Right cardiac atrium (tissue), 5 donors: ENCODE data around the gene ZNF132. TPM values are rescaled to one million over a fixed set of nuclear protein-coding genes. Genes with fewer than 3 reads are reported as not detected.
"Not testable (repeated sequence)": the region's sequence is repeated elsewhere in the genome, so short reads cannot be mapped to it uniquely, and the experiment has no call there.

ENCODE experiments used
- ATAC-seq, 2 donors: fragments of 200-7000 bp; cut with Tn5 transposase; one replicate each; pipeline versions ENCODE4 v1.8.0 to v1.9.1; 2020; ENCODE audit warnings: moderate library complexity in 2 of 2, mild to moderate bottlenecking in 1 of 2
- DNase-seq, 3 donors: peaks; one replicate each; pipeline ENCODE4 v3.0.0-alpha.2; 2020
- H3K27ac ChIP-seq: one replicate; pipeline ENCODE4 v1.5.1; 2013; ENCODE audit warnings: mild to moderate bottlenecking, low read length, control low read depth, moderate library complexity
- H3K27me3 ChIP-seq: one replicate; pipeline ENCODE4 v1.6.1; 2013; ENCODE audit not compliant: control insufficient read depth, insufficient read depth
- H3K4me1 ChIP-seq: one replicate; pipeline ENCODE4 v1.6.1; 2013; ENCODE audit warnings: low read length; ENCODE audit not compliant: control insufficient read depth, insufficient read depth
- H3K4me3 ChIP-seq: one replicate; pipeline ENCODE4 v1.5.1; 2013; ENCODE audit warnings: low read length, control low read depth
- H3K9me3 ChIP-seq: one replicate; pipeline ENCODE4 v1.6.1; 2013; ENCODE audit warnings: low read length; ENCODE audit not compliant: control insufficient read depth
- WGBS: extraction: QIAGEN DNeasy Blood & Tissue Kit; methylation state at CpG from one replicate; pipeline ENCODE4 v1.1.7; 2013; 5-methylcytosine and 5-hydroxymethylcytosine counted together
- intact Hi-C, 4 donors: fragments of 100-400 bp; cut with DNase I; formaldehyde crosslinking; loops; one replicate each; pipeline versions ENCODE4 v1.11.0 to v1.14.0; 2022 to 2023
- polyA plus RNA-seq: library from polyadenylated mRNA; stranded (reverse); fragments of 200-250 nt; gene quantifications from one replicate; pipeline ENCODE4 v1.2.3, GENCODE V29; 2013
- total RNA-seq, 4 donors: library from RNA; stranded (reverse); fragmentation: NEBNext Ultra II Directional; extraction: Animal tissue kit (Norgen Biotek cat#: 25700); gene quantifications; one replicate each; pipeline ENCODE4 v1.2.1, GENCODE V29; 2021
- donor health status: healthy with polysubstance abuse.
- donor health status: DM: no; HTN: yes; CAD: no.
- donor health status: DM: no; HTN: no; CAD: no.
- donor health status: DM: no; HTN: yes; CAD: no; lungs with severe emphysema.
- donor health status: DM: yes; HTN: yes; CAD: no.

ZNF132 gene
- total and polyA plus RNA-seq, 5 donors, result 2.4 to 7.5 (median 6.6) TPM

- intact Hi-C loops, result no loop called here
- peak; percentile 99 to 100 (median 99) for DNase-seq
- Histone ChIP-seq H3K27ac (peak within 1 kb of the TSS; percentile 15), H3K27me3 (no peaks in the 10 kb centered on the region), H3K9me3 (no peaks in the 10 kb centered on the region), H3K4me1 (peaks cover 6% of the 10 kb centered on the region), H3K4me3 (peak within 1 kb of the TSS; percentile 87)
- peak; percentile 98 for ATAC-seq
- WGBS, result under 1% methylated on average over 92 of the region's 92 CpGs
These were observed 27.0 kb upstream of the ZNF132 start, which contains the start of gene ZNF324 for GRCh38 chr19:58466760-58467589. TSS of gene ZNF324 (plus strand) at chr19:58467080. CDS start at chr19:58469186, 2,106 bp downstream.

GRCh38 chr19:58466089-58466759 lies 26.3 kb upstream of the ZNF132 start:
- ATAC-seq, result peak; percentile 18 to 21
- 35% methylated on average over 20 of the region's 20 CpGs for WGBS

GRCh38 chr19:58460039-58460438 lies 20.1 kb upstream of the ZNF132 start:
- H3K27ac ChIP-seq, result no peak overlapping the region
- ATAC-seq, result no peak
- WGBS, result 94% methylated on average over 2 of the region's 2 CpGs

More at GRCh38 chr19:58466089-58466759, 26.3 kb upstream of the ZNF132 start:
- peak overlapping the region; percentile 25 for H3K4me3 ChIP-seq
- intact Hi-C loops, result no loop called here
- H3K27me3 ChIP-seq, result no peaks in the 10 kb centered on the region
- H3K9me3 ChIP-seq, result no peaks in the 10 kb centered on the region
- peaks cover 6% of the 10 kb centered on the region for H3K4me1 ChIP-seq
- H3K27ac ChIP-seq, result no peak overlapping the region
- no peak for DNase-seq

DNA sequence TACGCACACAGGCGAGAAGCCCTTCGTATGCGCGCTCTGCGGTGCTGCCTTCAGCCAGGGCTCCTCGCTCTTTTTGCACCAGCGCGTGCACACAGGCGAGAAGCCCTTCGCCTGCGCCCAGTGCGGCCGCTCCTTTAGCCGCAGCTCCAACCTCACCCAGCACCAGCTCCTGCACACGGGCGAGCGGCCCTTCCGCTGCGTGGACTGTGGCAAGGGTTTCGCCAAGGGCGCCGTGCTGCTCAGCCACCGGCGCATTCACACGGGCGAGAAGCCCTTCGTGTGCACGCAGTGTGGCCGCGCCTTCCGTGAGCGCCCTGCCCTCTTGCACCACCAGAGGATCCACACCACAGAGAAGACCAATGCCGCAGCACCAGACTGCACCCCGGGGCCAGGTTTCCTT lies 16.2 kb upstream of the ZNF132 start:
- Histone ChIP-seq H3K27ac (no peak overlapping the region), H3K4me1 (no peaks in the 10 kb centered on the region), H3K4me3 (no peak overlapping the region), H3K9me3 (no peaks in the 10 kb centered on the region), H3K27me3 (no peaks in the 10 kb centered on the region)
- DNase-seq (peak in 1 of 3 donors; percentile 50), ATAC-seq (no peak)
- 97% methylated on average over 35 of the region's 35 CpGs for WGBS
- intact Hi-C loops, result no loop called here

More at GRCh38 chr19:58460039-58460438, 20.1 kb upstream of the ZNF132 start:
- H3K4me1 ChIP-seq, result no peaks in the 10 kb centered on the region
- intact Hi-C loops, result no loop called here
- H3K4me3 ChIP-seq, result no peak overlapping the region
- DNase-seq, result no peak
- H3K9me3 ChIP-seq, result no peaks in the 10 kb centered on the region
- H3K27me3 ChIP-seq, result no peaks in the 10 kb centered on the region

DNA sequence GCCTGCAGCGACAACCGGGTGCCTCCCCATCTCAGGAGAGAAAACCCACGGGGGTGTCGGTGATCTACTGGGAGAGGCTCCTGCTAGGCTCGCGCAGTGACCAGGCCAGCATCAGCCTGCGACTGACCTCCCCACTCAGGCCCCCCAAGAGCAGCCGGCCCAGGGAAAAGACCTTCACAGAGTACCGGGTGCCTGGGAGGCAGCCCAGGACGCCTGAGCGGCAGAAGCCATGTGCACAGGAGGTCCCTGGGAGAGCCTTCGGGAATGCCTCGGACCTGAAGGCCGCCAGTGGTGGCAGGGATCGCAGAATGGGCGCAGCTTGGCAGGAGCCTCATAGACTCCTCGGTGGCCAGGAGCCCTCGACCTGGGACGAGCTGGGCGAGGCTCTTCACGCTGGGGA lies 15.4 kb upstream of the ZNF132 start:
- 94% methylated on average over 21 of the region's 21 CpGs for WGBS
- ATAC-seq (no peak), DNase-seq (peak in 2 of 3 donors; percentile 48 to 52)
- no peak overlapping the region for H3K4me3 ChIP-seq
- intact Hi-C loops, result no loop called here
- H3K4me1 ChIP-seq, result no peaks in the 10 kb centered on the region
- no peaks in the 10 kb centered on the region for H3K27me3 ChIP-seq
- H3K9me3 ChIP-seq, result no peaks in the 10 kb centered on the region
- no peak overlapping the region for H3K27ac ChIP-seq

DNA sequence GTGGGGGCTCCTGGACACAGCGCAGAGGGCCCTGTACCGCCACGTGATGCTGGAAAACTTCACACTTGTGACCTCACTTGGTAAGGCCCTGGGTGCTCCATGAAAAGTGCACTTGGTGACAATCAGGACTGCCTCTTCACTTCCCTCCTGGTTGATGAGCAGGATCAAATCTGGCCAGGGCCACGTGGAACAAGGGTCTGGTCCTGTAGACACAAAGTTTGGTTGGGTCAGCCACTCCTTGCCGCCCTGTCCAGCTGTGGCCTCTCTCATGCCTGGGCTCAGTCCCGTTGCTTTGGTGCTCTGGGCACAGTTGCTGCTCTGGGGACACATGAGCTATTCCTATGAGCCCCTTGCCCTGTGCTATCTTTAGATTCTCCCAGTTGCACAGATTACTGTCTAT lies 13.8 kb upstream of the ZNF132 start:
- intact Hi-C loops, result no loop called here
- ATAC-seq (no peak), DNase-seq (peak in 1 of 3 donors; percentile 33)
- H3K27ac ChIP-seq, result no peak overlapping the region
- no peaks in the 10 kb centered on the region for H3K4me1 ChIP-seq
- no peaks in the 10 kb centered on the region for H3K9me3 ChIP-seq
- WGBS, result 93% methylated on average over 6 of the region's 6 CpGs
- no peaks in the 10 kb centered on the region for H3K27me3 ChIP-seq
- H3K4me3 ChIP-seq, result no peak overlapping the region

DNA sequence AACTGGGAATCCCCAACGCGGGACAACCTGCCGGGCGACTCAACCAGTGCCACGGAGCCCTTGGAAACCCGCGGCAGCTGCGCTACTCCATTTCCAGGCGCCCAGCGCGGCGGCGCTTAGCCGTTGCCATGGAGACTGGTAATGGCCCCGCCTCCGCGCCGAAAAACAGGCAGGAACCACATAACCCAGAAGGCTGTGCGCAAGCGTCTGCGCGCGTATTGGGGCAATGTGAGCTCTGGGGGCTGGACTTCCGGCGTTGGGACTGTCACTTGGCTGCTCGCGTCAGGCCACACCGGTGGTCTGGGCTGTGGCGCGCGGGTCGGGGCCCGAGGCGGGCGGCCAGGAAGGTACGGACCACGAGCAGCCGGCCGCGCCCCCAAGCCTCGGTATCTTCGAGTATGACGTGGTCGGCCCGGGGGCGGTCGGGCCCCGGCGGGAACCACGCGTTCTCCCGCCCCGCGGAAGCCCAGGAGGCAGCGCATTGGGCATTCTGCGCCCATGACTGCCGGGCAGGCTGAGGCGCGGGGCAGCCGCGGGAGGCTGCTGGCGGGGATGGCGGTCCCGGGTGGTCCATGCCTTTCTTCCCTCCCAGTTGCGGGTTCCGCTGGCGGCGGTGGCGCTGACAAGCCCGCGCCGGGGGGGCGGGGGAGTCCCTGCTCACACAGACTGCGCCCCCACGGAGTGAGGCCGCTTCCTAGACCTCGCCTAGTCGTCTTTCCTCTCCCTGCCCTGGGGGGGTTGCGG lies 11.6 kb upstream of the ZNF132 start, which contains the start of gene ZNF324B:
TSS of gene ZNF324B (plus strand) at position 265 of the 744 bp plus-strand sequence. CDS start 2,080 bp downstream, outside the sequence.
- ATAC-seq, result peak; percentile 98 to 99
- Histone ChIP-seq H3K4me1 (no peaks in the 10 kb centered on the region), H3K4me3 (peak within 1 kb of the TSS; percentile 83), H3K27me3 (no peaks in the 10 kb centered on the region), H3K27ac (peak within 1 kb of the TSS; percentile 1), H3K9me3 (no peaks in the 10 kb centered on the region)
- intact Hi-C loops, result no loop called here
- peak; percentile 97 to 99 (median 98) for DNase-seq
- WGBS, result under 1% methylated on average over 79 of the region's 79 CpGs

DNA sequence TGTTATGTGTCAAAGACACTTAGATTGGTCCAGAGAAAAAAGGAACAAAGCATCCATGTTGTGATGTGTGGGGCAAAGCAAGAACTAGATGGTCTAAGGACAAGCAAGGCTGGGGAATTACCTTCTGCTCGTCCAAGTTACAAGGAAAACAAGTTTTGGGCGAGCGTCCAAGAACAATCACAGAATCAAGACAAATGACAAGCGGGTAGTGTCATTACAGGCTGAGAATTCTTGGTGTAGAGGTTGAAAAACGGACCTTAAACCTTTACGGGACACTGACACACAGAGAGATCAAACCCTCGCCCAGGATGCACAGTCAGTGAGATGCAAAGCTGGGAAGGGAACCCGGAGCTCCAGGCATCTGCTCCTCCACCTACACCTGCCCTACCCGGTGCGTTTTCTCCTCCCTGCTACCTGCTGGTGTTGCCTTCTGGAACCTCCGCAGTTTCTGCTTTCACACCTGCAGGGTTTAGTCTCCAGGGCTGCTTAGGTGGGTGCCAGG lies 11.0 kb upstream of the ZNF132 start:
- 7% methylated on average over 11 of the region's 11 CpGs for WGBS
- no peak overlapping the region for H3K27ac ChIP-seq
- no peak for DNase-seq

GRCh38 chr19:58449980-58450379 lies 10.0 kb upstream of the ZNF132 start:
- H3K4me1 ChIP-seq, H3K4me3 ChIP-seq, H3K27me3 ChIP-seq, ATAC-seq, intact Hi-C loops, H3K27ac ChIP-seq, H3K9me3 ChIP-seq: not testable (repeated sequence)
- DNase-seq, result peak in 1 of 3 donors; percentile 19
- 56% methylated on average over 5 of the region's 5 CpGs for WGBS

More for the DNA sequence above, 11.0 kb upstream of the ZNF132 start:
- intact Hi-C loops, result no loop called here
- peak in 1 of 2 donors; percentile 6 for ATAC-seq
- no peaks in the 10 kb centered on the region for H3K9me3 ChIP-seq
- no peaks in the 10 kb centered on the region for H3K27me3 ChIP-seq
- peak overlapping the region; percentile 83 for H3K4me3 ChIP-seq
- no peaks in the 10 kb centered on the region for H3K4me1 ChIP-seq

- H3K27ac ChIP-seq, DNase-seq, H3K9me3 ChIP-seq, H3K4me3 ChIP-seq, ATAC-seq, intact Hi-C loops, H3K27me3 ChIP-seq, H3K4me1 ChIP-seq: not testable (repeated sequence)
- WGBS, result 67% methylated on average over 3 of the region's 3 CpGs
These were observed 8.9 kb upstream of the ZNF132 start for GRCh38 chr19:58448860-58449259.
